ENCODE measurements around the gene JAK3. TPM values are rescaled to one million over a fixed set of nuclear protein-coding genes. Genes with fewer than 3 reads are reported as not detected.

Gene JAK3
- total RNA-seq, 1 donor from 2014 or later, result 212 TPM

GRCh38 chr19:17841810-17842662, 5.7 kb downstream of the JAK3 start:
- intact Hi-C loops (cut with micrococcal nuclease), result no loop called here
- H3K36me3 Mint-ChIP-seq (ENCODE audit: low read depth), result peaks cover 81% of the 10 kb centered on the region
- no peak overlapping the region for H3K4me3 Mint-ChIP-seq (ENCODE audit: low read depth)
- peak; percentile 34 for DNase-seq (ENCODE audit: low spot score)
- H3K27me3 Mint-ChIP-seq (ENCODE audit: low read depth), result no peaks in the 10 kb centered on the region
- no peak overlapping the region for H3K27ac Mint-ChIP-seq
- peaks cover 17% of the 10 kb centered on the region for H3K4me1 Mint-ChIP-seq (ENCODE audit: low read depth)
- no peaks in the 10 kb centered on the region for H3K9me3 Mint-ChIP-seq

- no peak for DNase-seq (ENCODE audit: low spot score)
- no peaks in the 10 kb centered on the region for H3K9me3 Mint-ChIP-seq
- H3K4me3 Mint-ChIP-seq (ENCODE audit: low read depth), result no peak overlapping the region
- intact Hi-C loops (cut with micrococcal nuclease), result no loop called here
- no peaks in the 10 kb centered on the region for H3K27me3 Mint-ChIP-seq (ENCODE audit: low read depth)
- peaks cover 86% of the 10 kb centered on the region for H3K36me3 Mint-ChIP-seq (ENCODE audit: low read depth)
- H3K27ac Mint-ChIP-seq, result no peak overlapping the region
- H3K4me1 Mint-ChIP-seq (ENCODE audit: low read depth), result peaks cover 16% of the 10 kb centered on the region
These were observed 6.4 kb downstream of the JAK3 start for GRCh38 chr19:17841371-17841809.

- H3K27ac Mint-ChIP-seq, result no peak overlapping the region
- intact Hi-C loops (cut with micrococcal nuclease), result no loop called here
- H3K4me1 Mint-ChIP-seq (ENCODE audit: low read depth), result peaks cover 17% of the 10 kb centered on the region
- peaks cover 87% of the 10 kb centered on the region for H3K36me3 Mint-ChIP-seq (ENCODE audit: low read depth)
- no peak for DNase-seq (ENCODE audit: low spot score)
- no peak overlapping the region for H3K4me3 Mint-ChIP-seq (ENCODE audit: low read depth)
- no peaks in the 10 kb centered on the region for H3K9me3 Mint-ChIP-seq
- H3K27me3 Mint-ChIP-seq (ENCODE audit: low read depth), result no peaks in the 10 kb centered on the region
These were observed 7.8 kb downstream of the JAK3 start for GRCh38 chr19:17840019-17840418.

- Mint-ChIP-seq H3K27me3 (ENCODE audit: low read depth) (no peaks in the 10 kb centered on the region), H3K4me3 (ENCODE audit: low read depth) (no peak overlapping the region), H3K4me1 (ENCODE audit: low read depth) (peaks cover 9% of the 10 kb centered on the region), H3K36me3 (ENCODE audit: low read depth) (peaks cover 84% of the 10 kb centered on the region), H3K9me3 (no peaks in the 10 kb centered on the region), H3K27ac (peak overlapping the region; percentile 60)
- intact Hi-C loops (cut with micrococcal nuclease), result no loop called here
- no peak for DNase-seq (ENCODE audit: low spot score)
These were observed 9.8 kb downstream of the JAK3 start for GRCh38 chr19:17837972-17838371.

- no peak for DNase-seq (ENCODE audit: low spot score)
- no peak overlapping the region for H3K27ac Mint-ChIP-seq
- H3K9me3 Mint-ChIP-seq, result no peaks in the 10 kb centered on the region
- H3K4me1 Mint-ChIP-seq (ENCODE audit: low read depth), result peaks cover 9% of the 10 kb centered on the region
- peaks cover 88% of the 10 kb centered on the region for H3K36me3 Mint-ChIP-seq (ENCODE audit: low read depth)
- intact Hi-C loops (cut with micrococcal nuclease), result no loop called here
- H3K4me3 Mint-ChIP-seq (ENCODE audit: low read depth), result no peak overlapping the region
- no peaks in the 10 kb centered on the region for H3K27me3 Mint-ChIP-seq (ENCODE audit: low read depth)
These were observed 11.3 kb downstream of the JAK3 start for GRCh38 chr19:17836530-17836929.

GRCh38 chr19:17835182-17836006, 12.4 kb downstream of the JAK3 start:
- no peak for DNase-seq (ENCODE audit: low spot score)
- Mint-ChIP-seq H3K9me3 (no peaks in the 10 kb centered on the region), H3K4me1 (ENCODE audit: low read depth) (peaks cover 9% of the 10 kb centered on the region), H3K36me3 (ENCODE audit: low read depth) (peaks cover 88% of the 10 kb centered on the region), H3K27me3 (ENCODE audit: low read depth) (no peaks in the 10 kb centered on the region), H3K4me3 (ENCODE audit: low read depth) (no peak overlapping the region), H3K27ac (peak overlapping the region; percentile 1)
- intact Hi-C loops (cut with micrococcal nuclease), result no loop called here

GRCh38 chr19:17834350-17835181, 13.2 kb downstream of the JAK3 start:
- Mint-ChIP-seq H3K9me3 (no peaks in the 10 kb centered on the region), H3K27ac (no peak overlapping the region), H3K27me3 (ENCODE audit: low read depth) (no peaks in the 10 kb centered on the region), H3K4me1 (ENCODE audit: low read depth) (peaks cover 9% of the 10 kb centered on the region), H3K36me3 (ENCODE audit: low read depth) (peaks cover 90% of the 10 kb centered on the region), H3K4me3 (ENCODE audit: low read depth) (no peak overlapping the region)
- intact Hi-C loops (cut with micrococcal nuclease), result no loop called here
- DNase-seq (ENCODE audit: low spot score), result no peak

GRCh38 chr19:17832443-17833208, 15.2 kb downstream of the JAK3 start:
- no peak for DNase-seq (ENCODE audit: low spot score)
- peaks cover 8% of the 10 kb centered on the region for H3K4me1 Mint-ChIP-seq (ENCODE audit: low read depth)
- H3K27ac Mint-ChIP-seq, result no peak overlapping the region
- peaks cover 87% of the 10 kb centered on the region for H3K36me3 Mint-ChIP-seq (ENCODE audit: low read depth)
- H3K9me3 Mint-ChIP-seq, result no peaks in the 10 kb centered on the region
- intact Hi-C loops (cut with micrococcal nuclease), result no loop called here
- no peaks in the 10 kb centered on the region for H3K27me3 Mint-ChIP-seq (ENCODE audit: low read depth)
- H3K4me3 Mint-ChIP-seq (ENCODE audit: low read depth), result no peak overlapping the region

- no peak overlapping the region for H3K27ac Mint-ChIP-seq
- no peak for DNase-seq (ENCODE audit: low spot score)
- peaks cover 8% of the 10 kb centered on the region for H3K4me1 Mint-ChIP-seq (ENCODE audit: low read depth)
- intact Hi-C loops (cut with micrococcal nuclease), result no loop called here
- no peaks in the 10 kb centered on the region for H3K27me3 Mint-ChIP-seq (ENCODE audit: low read depth)
- H3K36me3 Mint-ChIP-seq (ENCODE audit: low read depth), result peaks cover 85% of the 10 kb centered on the region
- H3K4me3 Mint-ChIP-seq (ENCODE audit: low read depth), result no peak overlapping the region
- H3K9me3 Mint-ChIP-seq, result no peaks in the 10 kb centered on the region
These were observed 16.3 kb downstream of the JAK3 start for GRCh38 chr19:17831419-17831888.

- Mint-ChIP-seq H3K4me1 (ENCODE audit: low read depth) (peaks cover 8% of the 10 kb centered on the region), H3K4me3 (ENCODE audit: low read depth) (no peak overlapping the region), H3K27ac (peak overlapping the region; percentile 7), H3K27me3 (ENCODE audit: low read depth) (no peaks in the 10 kb centered on the region), H3K9me3 (no peaks in the 10 kb centered on the region), H3K36me3 (ENCODE audit: low read depth) (peaks cover 80% of the 10 kb centered on the region)
- intact Hi-C loops (cut with micrococcal nuclease), result no loop called here
- DNase-seq (ENCODE audit: low spot score), result peak; percentile 24
These were observed 17.0 kb downstream of the JAK3 start for GRCh38 chr19:17830567-17831418.

- H3K27me3 Mint-ChIP-seq (ENCODE audit: low read depth), result no peaks in the 10 kb centered on the region
- H3K27ac Mint-ChIP-seq, result peak overlapping the region; percentile 7
- peaks cover 77% of the 10 kb centered on the region for H3K36me3 Mint-ChIP-seq (ENCODE audit: low read depth)
- no peaks in the 10 kb centered on the region for H3K9me3 Mint-ChIP-seq
- intact Hi-C loops (cut with micrococcal nuclease), result no loop called here
- DNase-seq (ENCODE audit: low spot score), result no peak
- no peak overlapping the region for H3K4me3 Mint-ChIP-seq (ENCODE audit: low read depth)
- peaks cover 2% of the 10 kb centered on the region for H3K4me1 Mint-ChIP-seq (ENCODE audit: low read depth)
These were observed 17.8 kb downstream of the JAK3 start for GRCh38 chr19:17829855-17830566.

Data from activated T-helper 2 cell treated with anti-CD3 and anti-CD28 coated beads, Interferon-gamma antibody, Interleukin-2, Interleukin-4, amounts not matched to agents 10 μg/mL and 5 μg/mL and 100 μg/mL, durations not matched to agents 14 hours and 24 hours and 36 hours (primary cell).